ENCODE data around the gene CTSC.
"Not testable (repeated sequence)": the region's sequence is repeated elsewhere in the genome, so short reads cannot be mapped to it uniquely, and the experiment has no call there.

Gene CTSC

DNA sequence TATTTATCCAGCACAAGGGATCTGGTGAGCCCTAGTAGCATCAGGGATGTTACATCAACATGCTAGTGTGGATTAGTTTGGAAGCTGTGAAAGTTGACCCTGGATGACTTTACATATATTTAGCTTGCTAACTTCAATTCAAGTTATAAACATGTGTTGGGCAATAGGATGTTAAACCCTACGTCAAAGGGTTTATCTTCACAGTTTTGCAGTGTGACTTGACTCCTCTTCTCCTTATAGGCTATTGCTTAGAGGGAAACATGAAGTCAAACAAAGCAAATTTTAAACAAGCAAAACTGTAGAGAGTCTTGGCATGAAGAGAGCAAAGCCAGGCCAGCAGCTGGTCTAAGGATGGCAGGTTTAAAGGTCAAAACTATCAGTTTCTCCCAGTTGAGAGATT lies 11.3 kb upstream of the CTSC start:
- DNase-seq = peak; percentile 25

DNA sequence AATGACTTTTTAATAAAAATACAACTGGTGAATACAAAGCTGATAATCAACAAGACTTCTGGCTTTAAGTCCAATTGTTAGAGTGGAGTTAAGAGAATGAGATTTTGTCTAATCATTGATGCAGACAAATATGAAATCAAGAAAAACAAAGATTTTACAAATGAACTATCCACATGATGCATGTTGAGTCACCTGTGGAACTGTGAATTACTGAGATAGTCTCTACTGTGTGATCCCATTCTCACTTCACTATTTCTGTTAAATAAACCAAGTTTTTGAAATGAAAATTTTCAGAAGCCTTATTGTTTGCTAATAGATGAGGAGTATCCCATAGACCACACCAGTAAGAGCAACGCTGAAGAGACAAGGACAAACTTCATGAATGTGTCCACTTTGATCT lies 8.4 kb upstream of the CTSC start:
- no peak for DNase-seq

DNA sequence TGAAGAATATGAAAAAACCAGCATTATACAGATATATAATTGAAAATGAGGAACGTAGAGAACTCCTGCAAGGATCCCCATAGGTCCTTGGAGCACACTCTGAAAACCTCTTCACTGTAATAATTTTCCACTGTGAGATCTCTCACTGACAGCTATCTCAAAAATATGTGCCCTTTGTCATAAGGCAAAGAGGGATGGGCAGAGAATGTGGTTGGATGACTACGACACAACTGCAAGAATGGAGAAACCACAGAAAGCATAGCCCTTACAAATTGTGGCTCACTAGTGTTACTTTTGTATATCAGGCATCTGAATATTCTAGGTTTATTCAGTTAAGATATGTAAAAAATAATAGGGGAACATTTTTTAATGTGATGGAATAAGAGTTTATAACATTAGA lies 7.9 kb upstream of the CTSC start:
- DNase-seq = peak; percentile 63

DNA sequence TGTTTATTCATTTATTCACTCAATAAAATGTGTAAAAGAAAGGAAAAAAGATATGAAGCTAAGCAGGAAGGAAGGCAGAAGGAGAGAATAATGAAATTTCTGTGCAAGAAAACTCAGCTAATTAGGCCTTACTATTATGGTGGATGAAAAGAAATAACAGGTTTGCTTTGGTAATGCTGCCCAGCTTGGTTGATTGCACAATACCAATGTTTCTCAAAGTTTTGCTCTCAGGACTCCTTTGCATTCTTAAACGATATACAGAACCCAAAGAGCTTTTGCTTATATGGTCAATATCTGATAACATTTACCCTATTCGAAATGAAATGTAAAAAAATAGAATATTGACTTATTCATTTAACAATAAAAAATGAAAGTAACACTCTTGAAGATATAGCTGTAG lies 7.3 kb upstream of the CTSC start:
- DNase-seq = peak; percentile 21

DNA sequence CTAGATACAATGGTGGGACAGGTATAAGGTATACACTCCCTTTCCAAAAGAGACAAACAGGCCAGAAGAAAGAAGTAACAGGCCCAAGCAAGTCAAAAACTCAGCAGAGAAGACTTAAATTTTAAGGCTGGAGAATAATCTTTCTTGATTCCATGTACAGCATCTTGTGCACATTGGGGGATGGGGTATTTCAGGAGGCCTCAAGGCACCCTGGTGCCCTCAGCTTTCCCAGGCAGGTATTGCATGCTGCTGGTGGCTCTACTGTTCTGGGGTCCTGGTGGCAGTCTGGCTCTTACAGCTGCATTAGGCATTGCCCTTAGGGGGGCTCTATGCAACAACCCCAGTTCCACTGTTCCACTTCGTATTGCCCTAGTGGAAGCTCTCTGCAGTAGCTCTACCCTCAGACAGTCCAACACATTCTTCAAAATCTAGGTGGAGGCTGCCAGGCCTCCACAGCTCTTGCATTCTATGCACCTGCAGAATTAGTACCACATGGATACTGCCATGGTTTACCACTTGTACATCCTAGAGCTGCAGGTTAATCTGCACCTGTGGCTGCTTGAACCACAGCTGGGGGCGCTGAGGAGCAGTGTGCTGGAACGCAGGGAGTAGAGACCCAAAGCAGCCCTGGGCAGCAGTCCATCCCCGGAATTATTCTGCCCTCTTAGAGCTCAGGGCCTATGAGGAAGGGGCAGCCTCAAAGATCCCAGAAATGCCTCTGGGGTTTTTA lies 4.2 kb upstream of the CTSC start:
- DNase-seq = no peak

DNA sequence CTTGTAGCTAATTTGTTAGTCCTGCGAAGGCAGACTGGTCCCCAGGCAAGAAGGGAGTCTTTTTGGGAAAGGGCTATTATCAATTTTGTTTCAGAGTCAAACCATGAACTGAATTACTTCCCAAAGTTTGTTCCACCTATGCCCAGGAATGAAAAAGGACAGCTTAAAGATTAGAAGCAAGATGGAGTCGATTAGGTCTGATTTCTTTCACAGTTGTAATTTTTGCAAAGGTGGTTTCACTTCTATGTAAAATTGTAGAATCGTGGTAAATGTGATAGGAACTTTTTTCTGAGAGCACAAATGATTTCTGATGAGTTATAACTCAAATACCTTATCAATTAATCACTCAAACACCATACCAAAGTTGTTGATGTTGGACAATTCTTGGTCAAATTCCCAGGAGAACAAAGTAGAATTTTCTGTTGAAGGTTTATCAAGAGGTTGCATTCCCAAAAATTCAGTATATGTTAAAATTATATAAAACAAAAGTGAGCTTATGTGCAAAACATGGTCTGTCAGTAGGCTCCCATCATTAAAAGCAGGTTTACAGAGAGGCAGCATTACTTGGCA lies 2.9 kb upstream of the CTSC start:
- DNase-seq = no peak

DNA sequence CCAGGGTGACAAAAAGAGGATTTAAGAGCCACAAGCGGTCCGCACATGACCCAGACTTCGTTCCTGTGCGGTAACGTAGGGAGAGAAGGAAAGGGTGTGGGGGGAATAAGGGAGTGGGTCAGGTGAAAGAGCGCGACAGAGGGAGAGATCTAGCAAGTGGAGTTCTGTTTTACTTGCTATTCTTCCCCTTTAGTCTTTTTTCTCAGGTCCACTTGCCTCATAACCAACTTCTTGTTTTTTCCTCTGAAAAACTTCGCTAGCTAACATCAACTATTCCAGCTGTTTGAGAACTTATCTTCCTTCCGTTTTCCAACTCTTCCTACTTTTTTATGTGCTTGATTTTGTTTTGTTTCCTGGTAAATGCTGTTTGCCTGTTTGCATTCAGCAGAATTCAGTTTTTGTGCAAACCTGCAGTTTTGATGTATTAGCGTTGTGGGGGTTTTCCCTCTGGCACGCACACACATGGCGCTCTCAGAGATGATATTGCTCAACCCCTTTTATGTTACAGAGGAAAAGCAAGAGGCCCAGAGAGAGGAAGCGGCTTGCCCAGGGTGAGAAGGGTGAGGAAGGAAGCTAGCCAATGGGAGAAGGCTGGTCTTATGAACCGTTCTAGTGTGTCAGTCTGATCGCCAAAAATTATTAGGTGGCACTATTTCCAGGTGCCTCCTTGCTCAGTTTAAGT lies 592 bp upstream of the CTSC start:
- DNase-seq = peak; percentile 95

DNA sequence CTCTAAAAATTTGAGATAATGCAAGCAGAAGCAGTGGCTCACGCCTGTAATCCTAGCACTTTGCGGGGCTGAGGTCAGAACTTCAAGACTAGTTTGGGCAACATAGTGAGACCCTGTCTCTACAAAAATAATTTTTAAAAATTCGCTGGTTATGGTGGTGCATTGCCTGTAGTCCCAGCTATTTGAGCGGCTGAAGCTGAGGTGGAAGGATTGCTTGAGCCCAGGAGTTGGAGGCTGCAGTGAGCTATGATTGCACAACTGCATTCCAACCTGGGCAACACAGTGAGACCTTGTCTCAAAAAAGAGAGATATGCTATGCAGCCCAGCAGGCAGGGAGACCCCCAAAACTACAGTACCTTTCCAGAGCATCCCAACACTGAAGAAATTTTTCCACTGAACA lies 2.3 kb downstream of the CTSC start:
- peak; percentile 24 for DNase-seq

DNA sequence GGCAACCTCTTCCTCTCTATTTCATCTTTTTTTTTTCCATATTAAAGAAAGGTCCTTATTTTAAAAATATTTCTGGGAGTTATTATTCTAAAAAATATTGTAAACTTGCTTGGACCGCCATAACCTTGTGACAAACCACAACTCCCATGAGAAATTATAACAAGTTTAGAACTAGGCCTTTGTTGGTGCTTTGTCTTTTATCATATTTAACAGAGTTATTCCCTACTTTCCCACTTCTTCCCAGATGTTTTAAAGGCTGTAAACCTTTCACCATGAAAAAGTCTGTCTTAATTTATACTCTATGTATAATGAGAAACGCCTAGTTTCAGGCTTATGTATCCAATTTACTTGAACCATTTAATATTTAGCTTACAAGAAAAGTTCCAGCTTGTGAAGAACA lies 3.7 kb downstream of the CTSC start:
- DNase-seq = no peak

DNA sequence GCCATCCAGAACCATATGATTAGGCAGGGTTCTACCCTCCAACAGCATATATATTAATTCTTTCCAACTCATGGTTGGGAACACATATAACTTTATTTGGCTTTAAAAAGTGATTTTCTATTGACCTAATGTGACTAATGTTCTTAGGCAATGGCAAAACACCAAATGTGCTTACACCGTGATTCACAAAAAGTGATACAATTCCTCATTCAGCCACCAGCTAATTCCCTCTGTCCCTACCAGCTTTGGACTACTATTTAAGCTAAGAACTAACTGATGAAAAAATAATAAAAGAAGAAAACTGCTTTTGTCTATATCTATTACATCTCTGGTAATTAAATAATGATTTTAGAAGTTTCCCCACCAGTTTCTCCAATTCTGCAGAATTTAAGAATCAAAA lies 4.7 kb downstream of the CTSC start:
- DNase-seq = no peak

DNA sequence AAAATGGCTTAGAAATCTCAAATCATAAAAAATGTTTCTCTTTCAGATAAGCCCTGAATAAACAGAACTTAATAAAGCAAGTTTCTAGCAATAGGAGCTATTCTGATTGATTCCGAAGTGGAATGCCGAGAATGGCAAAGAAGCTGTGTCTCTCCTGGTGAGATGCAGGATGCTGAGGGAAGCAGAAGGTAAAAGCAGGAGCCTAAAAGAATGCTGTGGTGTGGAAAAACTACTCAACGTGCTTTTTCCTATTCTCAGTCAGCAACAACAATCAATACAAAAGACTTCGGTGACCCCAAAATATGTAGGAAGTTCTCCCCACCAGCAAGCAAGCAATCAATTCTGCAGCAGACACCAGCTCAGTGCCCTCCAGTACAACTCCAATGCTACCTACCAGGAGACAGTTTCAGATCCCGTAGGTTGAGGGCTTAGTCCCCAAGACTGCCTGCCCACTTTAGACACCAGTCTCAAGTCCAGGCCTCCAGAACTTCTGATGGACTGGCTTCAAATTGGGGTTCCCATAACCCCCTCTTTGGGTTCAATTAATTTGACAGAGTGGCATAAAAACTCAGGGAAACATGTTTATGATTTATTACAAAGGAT lies 6.6 kb downstream of the CTSC start:
- no peak for DNase-seq

DNA sequence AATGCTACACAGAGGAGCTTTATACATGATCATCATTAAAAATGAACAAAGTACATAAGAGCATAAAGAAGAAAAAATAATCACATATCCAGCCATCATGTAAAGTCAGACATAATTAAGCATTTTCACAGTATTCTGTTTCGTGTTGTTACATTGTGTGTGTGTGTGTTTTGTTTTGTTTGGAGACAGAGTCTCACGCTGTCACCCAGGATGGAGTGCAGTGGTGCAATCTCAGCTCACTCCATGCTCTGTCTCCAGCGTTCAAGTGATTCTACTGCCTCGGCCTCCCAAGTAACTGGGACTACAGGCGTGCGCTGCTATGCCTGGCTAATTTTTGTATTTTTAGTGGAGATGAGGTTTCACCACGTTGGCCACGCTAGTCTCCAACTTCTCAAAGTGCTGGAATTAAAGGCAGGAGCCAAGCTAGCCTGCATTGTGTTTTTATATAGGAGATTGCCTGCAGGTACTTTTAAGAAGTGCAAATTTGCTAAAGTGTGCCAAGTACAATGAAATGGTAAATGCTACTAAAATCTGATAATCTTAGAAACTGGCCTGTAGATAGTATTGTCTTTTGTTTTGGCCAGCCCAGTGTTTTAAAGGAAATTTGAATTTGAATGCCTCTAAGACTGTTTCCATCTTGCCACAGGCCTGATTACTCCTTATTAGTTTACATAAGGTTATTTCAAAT lies 7.8 kb downstream of the CTSC start:
- no peak for DNase-seq

DNA sequence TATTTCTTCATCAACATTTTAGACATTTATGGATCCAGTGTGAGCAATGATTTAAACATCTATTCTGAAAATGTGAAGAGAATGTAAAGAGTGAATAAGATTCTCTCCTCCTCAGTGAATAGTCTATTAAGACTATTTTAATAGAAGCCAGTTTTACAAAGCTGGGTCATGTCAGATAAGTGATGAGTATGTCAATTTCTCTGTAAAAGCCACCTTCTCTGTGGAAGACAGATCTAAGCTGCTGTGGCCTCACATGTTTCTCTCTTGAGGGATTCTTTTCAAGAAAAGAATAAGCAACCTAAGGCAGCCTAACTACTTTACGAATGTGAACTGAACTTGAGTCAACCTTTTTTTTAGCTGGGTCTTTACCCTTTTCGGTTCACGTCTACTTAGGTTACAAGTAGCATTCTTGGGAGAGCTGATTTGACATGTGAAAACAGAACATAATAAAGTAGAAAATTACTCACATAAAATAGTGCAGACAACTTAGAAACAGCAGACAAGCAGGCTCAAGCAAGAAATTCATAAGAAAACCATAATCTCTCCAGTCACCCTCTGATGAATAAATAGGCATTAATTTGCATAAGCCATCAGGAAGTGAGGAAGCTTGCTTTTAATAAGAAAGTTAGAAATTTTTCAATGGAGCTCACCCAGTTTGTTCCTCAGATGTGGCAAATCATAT lies 9.9 kb downstream of the CTSC start:
- no peak for DNase-seq

DNA sequence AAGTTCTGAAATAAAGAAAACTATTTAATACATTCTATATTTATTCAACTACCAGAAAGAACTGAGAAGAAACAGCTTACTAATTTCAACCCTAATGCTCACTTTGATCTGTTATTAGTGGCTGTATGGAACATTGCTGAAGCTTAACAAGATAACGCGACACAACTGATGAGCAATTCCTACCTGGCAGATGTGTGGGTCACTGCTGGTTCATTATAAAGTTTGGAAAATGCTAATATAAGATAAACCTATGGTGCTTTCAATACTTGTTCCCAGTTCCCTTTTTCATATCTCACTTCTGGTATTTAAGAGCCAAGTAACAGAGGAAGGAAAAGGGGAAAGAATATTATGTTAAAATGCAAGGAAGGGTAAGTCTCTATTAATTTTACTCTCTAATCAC lies 10.5 kb downstream of the CTSC start:
- DNase-seq = peak; percentile 53

DNA sequence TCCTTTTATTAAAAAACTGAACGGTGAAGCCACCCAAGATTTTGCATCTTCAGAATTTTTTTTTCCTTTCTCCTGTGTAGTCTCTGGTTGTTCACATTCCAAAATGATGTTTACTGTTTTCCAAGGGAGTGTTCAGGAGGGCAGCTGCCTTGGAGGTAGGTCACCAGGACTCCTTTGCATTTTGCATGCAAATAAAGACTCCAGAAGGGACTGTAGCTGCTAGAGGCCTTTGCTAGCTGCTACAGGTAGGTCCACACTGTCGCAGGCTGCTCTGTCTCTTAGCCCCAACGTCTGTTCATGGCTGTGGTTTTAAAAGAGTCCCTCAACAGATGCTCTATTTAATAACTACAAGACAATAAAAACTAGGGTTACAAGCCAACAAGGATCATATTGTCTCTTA lies 11.4 kb downstream of the CTSC start:
- no peak for DNase-seq

DNA sequence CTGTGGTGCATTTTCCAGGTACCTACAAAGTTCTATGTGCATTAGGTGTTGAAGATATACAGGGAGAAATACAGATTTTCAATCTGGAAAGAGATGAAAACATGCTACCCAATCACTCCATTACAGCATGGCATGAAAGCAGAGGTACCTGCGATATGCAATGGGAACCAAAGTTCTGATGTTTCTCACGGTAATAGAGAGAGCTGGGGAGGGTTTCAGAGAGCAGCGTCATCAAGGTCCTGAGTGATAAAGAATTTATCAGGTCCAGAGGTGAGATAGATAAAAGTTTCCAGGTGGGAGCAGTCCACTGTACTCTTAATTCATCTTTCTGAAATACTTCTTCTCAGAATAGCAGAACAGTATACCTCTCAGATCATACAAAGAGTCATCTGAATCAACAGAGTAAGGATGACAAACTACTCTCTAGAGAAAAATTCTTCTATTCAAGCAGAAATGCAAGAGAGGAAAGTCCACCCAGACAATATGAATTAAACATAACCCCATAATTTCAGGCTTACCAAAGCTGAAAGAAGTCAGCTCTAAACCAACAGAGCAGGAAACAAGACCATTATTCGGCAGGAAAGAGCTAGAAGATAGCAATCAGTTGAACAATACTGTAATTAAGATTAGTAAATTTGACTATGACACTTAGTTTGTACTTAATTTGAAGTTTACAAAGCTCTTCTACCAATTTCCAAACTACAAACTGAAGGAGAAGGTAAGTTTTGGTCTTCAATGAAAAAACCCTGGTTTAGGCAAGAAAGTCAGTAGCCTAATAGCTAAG lies 12.8 kb downstream of the CTSC start:
- DNase-seq = no peak

DNA sequence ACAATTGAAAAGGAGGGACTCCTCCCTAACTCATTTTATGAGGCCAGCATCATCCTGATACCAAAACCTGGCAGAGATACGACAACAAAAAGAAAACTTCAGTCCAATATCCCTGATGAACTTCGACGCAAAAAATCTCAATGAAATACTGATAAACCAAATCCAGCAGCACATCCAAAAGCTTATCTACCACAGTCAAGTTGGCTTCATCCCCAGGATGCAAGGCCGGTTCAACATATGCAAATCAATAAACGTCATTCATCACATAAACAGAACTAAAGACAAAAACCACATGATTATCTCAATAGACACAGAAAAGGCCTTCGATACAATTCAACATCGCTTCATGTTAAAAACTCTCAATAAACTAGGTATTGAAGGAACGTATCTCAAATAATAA lies 14.7 kb downstream of the CTSC start:
- DNase-seq = not testable (repeated sequence)

DNA sequence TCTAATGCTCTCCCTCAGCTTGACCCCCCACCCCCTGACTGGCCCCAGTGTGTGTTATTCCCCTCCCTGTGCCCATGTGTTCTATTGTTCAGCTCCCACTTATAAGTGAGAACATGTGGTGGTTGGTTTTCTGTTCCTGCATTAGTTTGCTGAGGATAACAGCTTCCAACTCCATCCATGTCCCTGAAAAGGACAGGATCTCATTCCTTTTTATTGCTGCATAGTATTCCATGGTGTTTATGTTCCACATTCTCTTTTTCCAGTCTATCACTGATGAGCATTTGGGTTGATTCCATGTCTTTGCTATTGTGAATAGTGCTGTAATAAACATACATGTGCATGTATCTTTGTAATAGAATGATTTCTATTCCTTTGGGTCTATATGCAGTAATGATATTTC lies 16.1 kb downstream of the CTSC start:
- DNase-seq = not testable (repeated sequence)

DNA sequence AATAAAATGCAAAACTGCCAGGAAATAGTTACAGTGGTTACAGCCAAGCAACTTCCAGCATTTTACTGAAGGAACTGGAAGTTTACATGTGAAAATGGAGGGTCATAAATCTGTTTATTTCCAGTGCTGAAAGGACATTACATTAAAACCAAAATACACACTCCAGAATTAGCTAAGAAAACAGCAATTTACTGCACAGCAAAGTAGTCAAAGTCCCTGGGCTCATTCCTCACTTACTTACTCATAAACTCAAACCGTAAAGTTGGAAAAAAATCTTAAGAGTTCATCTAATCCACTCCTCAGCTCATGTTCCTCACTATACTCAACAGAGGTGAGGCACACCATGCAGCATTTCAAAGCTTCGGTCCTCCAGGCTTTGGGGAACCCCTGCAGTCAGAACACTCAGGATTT lies 17.4 kb downstream of the CTSC start:
- no peak for DNase-seq

DNA sequence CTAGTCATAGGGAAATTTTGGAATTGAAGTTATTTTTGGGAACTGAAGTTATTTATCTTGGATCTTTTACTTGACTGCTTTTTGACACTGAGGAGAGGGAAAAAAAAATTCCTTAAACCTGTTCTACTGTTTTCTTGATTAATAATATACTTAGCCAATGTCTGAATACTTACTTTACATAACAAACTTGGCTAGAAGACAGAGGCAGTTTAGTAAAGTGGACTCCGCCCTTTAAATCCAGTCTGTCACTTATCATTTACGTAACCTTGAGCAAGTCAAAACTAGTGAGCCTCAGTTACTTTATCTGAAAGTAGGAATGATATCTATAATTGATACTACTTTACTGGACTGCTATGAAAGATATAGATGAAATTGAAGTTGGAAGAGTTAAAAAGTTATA lies 19.5 kb downstream of the CTSC start:
- no peak for DNase-seq

DNA sequence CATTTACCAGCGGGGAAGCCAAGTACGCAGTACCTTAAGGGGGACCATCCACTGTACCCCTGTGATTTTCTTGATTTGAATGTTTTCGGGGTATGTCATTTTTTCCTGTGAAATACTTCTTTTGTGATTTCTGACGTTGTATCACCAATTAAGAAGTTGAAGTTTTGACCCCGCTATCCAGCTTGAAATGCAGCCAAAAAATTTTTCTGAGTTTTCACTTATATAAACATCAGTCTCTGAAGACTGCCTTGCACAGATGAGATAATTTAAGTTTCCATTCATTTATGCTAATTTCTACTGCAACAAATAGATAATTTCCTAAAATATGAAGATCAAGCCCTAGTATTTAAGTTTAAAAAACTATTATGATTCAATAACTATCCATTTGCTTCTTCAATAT lies 20.0 kb downstream of the CTSC start:
- no peak for DNase-seq

DNA sequence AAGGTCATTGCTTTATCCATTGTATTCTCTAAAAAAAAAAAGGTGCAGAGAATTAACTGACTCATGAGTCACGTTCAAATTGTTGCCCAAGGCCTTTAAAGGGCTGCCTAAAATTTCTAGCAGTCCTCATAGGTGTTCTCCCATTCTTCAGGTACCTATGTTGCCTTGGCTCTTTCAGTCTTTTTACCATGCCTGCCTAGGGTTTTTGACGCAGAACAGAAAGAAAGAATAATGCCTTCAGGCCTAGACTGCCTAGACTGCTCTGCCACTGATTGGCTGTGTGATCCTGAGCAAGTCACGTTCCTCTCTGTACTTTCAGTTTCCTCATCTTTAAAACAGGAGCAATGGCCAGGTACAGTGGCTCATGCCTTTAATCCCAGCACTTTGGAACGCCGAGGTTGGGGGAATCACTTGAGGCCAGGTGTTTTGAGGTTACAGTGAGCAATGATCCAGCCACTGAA lies 21.5 kb downstream of the CTSC start:
- DNase-seq = no peak

All from MV-4-11 (cell line).